Stimulated activated memory B cell treated with anti-CD40 and anti-IgM and Interleukin-4, amounts not matched to agents 10 μg/mL and 1 μg/mL and 100 μg/mL, for 72 hours (primary cell): ENCODE data around the gene TTLL13.

Source experiments
- ATAC-seq: fragments of 150-1000 bp; cut with Tn5 transposase; 2 replicates; pipeline ENCODE4 v1.10.0; 2021
- H3K27ac Mint-ChIP-seq: one replicate; pipeline ENCODE4 v1.8.0; 2022; ENCODE audit warnings: mild to moderate bottlenecking, mixed read lengths
- H3K27me3 Mint-ChIP-seq: one replicate; pipeline ENCODE4 v1.8.0; 2022; ENCODE audit warnings: mixed read lengths
- H3K36me3 Mint-ChIP-seq: one replicate; pipeline ENCODE4 v1.8.0; 2022; ENCODE audit warnings: mixed read lengths
- H3K4me1 Mint-ChIP-seq: one replicate; pipeline ENCODE4 v1.8.0; 2022; ENCODE audit warnings: mixed read lengths
- H3K4me3 Mint-ChIP-seq: one replicate; pipeline ENCODE4 v1.8.0; 2022; ENCODE audit warnings: mild to moderate bottlenecking, moderate library complexity, mixed read lengths
- H3K9me3 Mint-ChIP-seq: one replicate; pipeline ENCODE4 v1.8.0; 2022; ENCODE audit warnings: mixed read lengths

Gene TTLL13

GRCh38 chr15:90249203-90249863, at the start of gene TTLL13:
Gene TTLL13, plus strand, starts transcription at chr15:90249556. Its CDS starts 1,075 bp downstream, at chr15:90250631.
- Mint-ChIP-seq H3K36me3 (no peaks in the 10 kb centered on the region), H3K4me3 (peak within 1 kb of the TSS; percentile 76), H3K27me3 (no peaks in the 10 kb centered on the region), H3K4me1 (peaks cover 18% of the 10 kb centered on the region), H3K27ac (peak within 1 kb of the TSS; percentile 67), H3K9me3 (no peaks in the 10 kb centered on the region)
- peak; percentile 75 for ATAC-seq

- Mint-ChIP-seq H3K36me3 (no peaks in the 10 kb centered on the region), H3K9me3 (no peaks in the 10 kb centered on the region), H3K27ac (peak overlapping the region; percentile 50), H3K27me3 (no peaks in the 10 kb centered on the region), H3K4me3 (peak overlapping the region; percentile 91), H3K4me1 (peaks cover 75% of the 10 kb centered on the region)
- peak; percentile 61 for ATAC-seq
These were observed 48.7 kb upstream of the TTLL13 start for GRCh38 chr15:90200534-90201129.

- Mint-ChIP-seq H3K4me3 (peak within 1 kb of the TSS; percentile 91), H3K4me1 (peaks cover 77% of the 10 kb centered on the region), H3K36me3 (peaks cover 5% of the 10 kb centered on the region), H3K27me3 (no peaks in the 10 kb centered on the region), H3K9me3 (no peaks in the 10 kb centered on the region), H3K27ac (peak within 1 kb of the TSS; percentile 50)
- ATAC-seq = peak; percentile 92
These were observed 48.0 kb upstream of the TTLL13 start, which contains the start of gene SEMA4B for GRCh38 chr15:90201130-90201943. Gene SEMA4B, plus strand, starts transcription at chr15:90201330. Its CDS starts 249 bp downstream, at chr15:90201579.

GRCh38 chr15:90201944-90202375, 47.4 kb upstream of the TTLL13 start:
- Mint-ChIP-seq H3K4me1 (peaks cover 77% of the 10 kb centered on the region), H3K4me3 (peak overlapping the region; percentile 86), H3K9me3 (no peaks in the 10 kb centered on the region), H3K27ac (peak overlapping the region; percentile 50), H3K27me3 (no peaks in the 10 kb centered on the region), H3K36me3 (peaks cover 9% of the 10 kb centered on the region)
- ATAC-seq = peak; percentile 7

GRCh38 chr15:90202929-90203328, 46.4 kb upstream of the TTLL13 start:
- peak overlapping the region; percentile 92 for H3K4me3 Mint-ChIP-seq
- no peaks in the 10 kb centered on the region for H3K27me3 Mint-ChIP-seq
- no peaks in the 10 kb centered on the region for H3K9me3 Mint-ChIP-seq
- peaks cover 86% of the 10 kb centered on the region for H3K4me1 Mint-ChIP-seq
- peak overlapping the region; percentile 50 for H3K27ac Mint-ChIP-seq
- no peak for ATAC-seq
- H3K36me3 Mint-ChIP-seq = peaks cover 9% of the 10 kb centered on the region

- Mint-ChIP-seq H3K27ac (peak overlapping the region; percentile 50), H3K9me3 (no peaks in the 10 kb centered on the region), H3K4me3 (peak overlapping the region; percentile 92), H3K36me3 (peaks cover 9% of the 10 kb centered on the region), H3K27me3 (no peaks in the 10 kb centered on the region), H3K4me1 (peaks cover 87% of the 10 kb centered on the region)
- no peak for ATAC-seq
These were observed 45.9 kb upstream of the TTLL13 start for GRCh38 chr15:90203473-90203872.

- Mint-ChIP-seq H3K4me1 (peaks cover 87% of the 10 kb centered on the region), H3K4me3 (peak overlapping the region; percentile 24), H3K9me3 (no peaks in the 10 kb centered on the region), H3K27me3 (no peaks in the 10 kb centered on the region), H3K36me3 (peaks cover 9% of the 10 kb centered on the region), H3K27ac (peak overlapping the region; percentile 50)
- no peak for ATAC-seq
These were observed 45.4 kb upstream of the TTLL13 start for GRCh38 chr15:90203922-90204321.

- ATAC-seq = no peak
- H3K36me3 Mint-ChIP-seq = peaks cover 19% of the 10 kb centered on the region
- no peaks in the 10 kb centered on the region for H3K9me3 Mint-ChIP-seq
- H3K27ac Mint-ChIP-seq = peak overlapping the region; percentile 95
- H3K4me3 Mint-ChIP-seq = no peak overlapping the region
- peaks cover 88% of the 10 kb centered on the region for H3K4me1 Mint-ChIP-seq
- no peaks in the 10 kb centered on the region for H3K27me3 Mint-ChIP-seq
These were observed 44.1 kb upstream of the TTLL13 start for GRCh38 chr15:90205050-90205848.

GRCh38 chr15:90205886-90206285, 43.5 kb upstream of the TTLL13 start:
- no peaks in the 10 kb centered on the region for H3K27me3 Mint-ChIP-seq
- H3K9me3 Mint-ChIP-seq = no peaks in the 10 kb centered on the region
- peaks cover 88% of the 10 kb centered on the region for H3K4me1 Mint-ChIP-seq
- peak overlapping the region; percentile 56 for H3K4me3 Mint-ChIP-seq
- H3K27ac Mint-ChIP-seq = peak overlapping the region; percentile 95
- H3K36me3 Mint-ChIP-seq = peaks cover 25% of the 10 kb centered on the region
- ATAC-seq = no peak

GRCh38 chr15:90207252-90207651, 42.1 kb upstream of the TTLL13 start:
- H3K4me1 Mint-ChIP-seq = peaks cover 100% of the 10 kb centered on the region
- no peak overlapping the region for H3K4me3 Mint-ChIP-seq
- H3K9me3 Mint-ChIP-seq = no peaks in the 10 kb centered on the region
- no peak for ATAC-seq
- H3K36me3 Mint-ChIP-seq = peaks cover 25% of the 10 kb centered on the region
- H3K27me3 Mint-ChIP-seq = no peaks in the 10 kb centered on the region
- peak overlapping the region; percentile 95 for H3K27ac Mint-ChIP-seq

GRCh38 chr15:90208356-90208755, 41.0 kb upstream of the TTLL13 start:
- Mint-ChIP-seq H3K27me3 (no peaks in the 10 kb centered on the region), H3K4me3 (no peak overlapping the region), H3K27ac (peak overlapping the region; percentile 95), H3K4me1 (peaks cover 100% of the 10 kb centered on the region), H3K36me3 (peaks cover 25% of the 10 kb centered on the region), H3K9me3 (no peaks in the 10 kb centered on the region)
- no peak for ATAC-seq

GRCh38 chr15:90209591-90209990, 39.8 kb upstream of the TTLL13 start:
- Mint-ChIP-seq H3K27ac (peak overlapping the region; percentile 95), H3K4me3 (peak overlapping the region; percentile 61), H3K4me1 (peaks cover 100% of the 10 kb centered on the region), H3K27me3 (no peaks in the 10 kb centered on the region), H3K36me3 (peaks cover 25% of the 10 kb centered on the region), H3K9me3 (no peaks in the 10 kb centered on the region)
- peak; percentile 71 for ATAC-seq

- peaks cover 25% of the 10 kb centered on the region for H3K36me3 Mint-ChIP-seq
- ATAC-seq = no peak
- no peaks in the 10 kb centered on the region for H3K27me3 Mint-ChIP-seq
- peak overlapping the region; percentile 11 for H3K4me3 Mint-ChIP-seq
- peaks cover 98% of the 10 kb centered on the region for H3K4me1 Mint-ChIP-seq
- H3K9me3 Mint-ChIP-seq = no peaks in the 10 kb centered on the region
- H3K27ac Mint-ChIP-seq = peak overlapping the region; percentile 95
These were observed 38.8 kb upstream of the TTLL13 start for GRCh38 chr15:90210593-90210992.

GRCh38 chr15:90211009-90211408, 38.3 kb upstream of the TTLL13 start:
- Mint-ChIP-seq H3K9me3 (no peaks in the 10 kb centered on the region), H3K36me3 (peaks cover 25% of the 10 kb centered on the region), H3K27me3 (no peaks in the 10 kb centered on the region), H3K4me1 (peaks cover 96% of the 10 kb centered on the region), H3K4me3 (peak overlapping the region; percentile 31), H3K27ac (peak overlapping the region; percentile 95)
- no peak for ATAC-seq
